ENCODE data around the gene POU2F1. TPM values are rescaled to one million over a fixed set of nuclear protein-coding genes. Genes with fewer than 3 reads are reported as not detected.

Gene POU2F1
- total and polyA plus RNA-seq, 12 donors = 1.3 to 13.9 (median 10.1) TPM

- Histone ChIP-seq H3K4me1 (peaks cover 0 to 12% (median 0%) of the 10 kb centered on the region in 9 donors), H3K36me3 (no peaks in the 10 kb centered on the region), H3K4me3 (no peak overlapping the region), H3K9me3 (peaks cover 0 to 6% (median 0%) of the 10 kb centered on the region in 11 donors), H3K27ac (no peak overlapping the region), H3K27me3 (no peaks in the 10 kb centered on the region)
- whole genome bisulfite sequencing, 2 donors = 25 to 29% methylated on average over 1 of the region's 1 CpG
- DNase-seq (no peak), ATAC-seq (no peak)
- TF ChIP-seq CTCF (IDR thresholded peaks at IDR 0.05) = no peak
- intact Hi-C loops (cut with DNase I) = no loop called here
Measured at GRCh38 chr1:167345386-167345733, 124.7 kb downstream of the POU2F1 start.

GRCh38 chr1:167357305-167357704 lies 136.6 kb downstream of the POU2F1 start:
- no peaks in the 10 kb centered on the region for H3K36me3 ChIP-seq
- no peaks in the 10 kb centered on the region for H3K27me3 ChIP-seq
- ATAC-seq (no peak), DNase-seq (no peak)
- H3K4me3 ChIP-seq = no peak overlapping the region
- no peak overlapping the region for H3K27ac ChIP-seq
- intact Hi-C loops (cut with DNase I) = no loop called here
- 92 to 96% methylated on average over 5 to 6 of the region's 6 CpGs for WGBS, 2 donors
- peaks cover 0 to 16% (median 0%) of the 10 kb centered on the region in 11 donors for H3K9me3 ChIP-seq
- no peak for TF ChIP-seq CTCF (IDR thresholded peaks at IDR 0.05)
- no peaks in the 10 kb centered on the region for H3K4me1 ChIP-seq

- H3K27me3 ChIP-seq = no peaks in the 10 kb centered on the region
- ATAC-seq (no peak), DNase-seq (no peak)
- H3K4me1 ChIP-seq = no peaks in the 10 kb centered on the region
- WGBS, 2 donors = 95 to 97% methylated on average over 4 of the region's 4 CpGs
- no peak overlapping the region for H3K4me3 ChIP-seq
- no peaks in the 10 kb centered on the region for H3K36me3 ChIP-seq
- intact Hi-C loops (cut with DNase I) = no loop called here
- H3K27ac ChIP-seq = no peak overlapping the region
- TF ChIP-seq CTCF (IDR thresholded peaks at IDR 0.05) = no peak
- peaks cover 0 to 13% (median 0%) of the 10 kb centered on the region in 11 donors for H3K9me3 ChIP-seq
Measured at GRCh38 chr1:167359295-167359694, 138.6 kb downstream of the POU2F1 start.

- H3K27ac ChIP-seq = no peak overlapping the region
- 94 to 96% methylated on average over 4 of the region's 4 CpGs for WGBS, 2 donors
- peaks cover 0 to under 1% (median 0%) of the 10 kb centered on the region in 9 donors for H3K36me3 ChIP-seq
- DNase-seq = no peak
- TF ChIP-seq CTCF (IDR thresholded peaks at IDR 0.05) = no peak
- peaks cover 0 to 5% (median 0%) of the 10 kb centered on the region in 11 donors for H3K9me3 ChIP-seq
- H3K27me3 ChIP-seq = no peaks in the 10 kb centered on the region
- no peak overlapping the region for H3K4me3 ChIP-seq
- ATAC-seq = no peak
- H3K4me1 ChIP-seq = no peaks in the 10 kb centered on the region
- intact Hi-C loops (cut with DNase I) = no loop called here
Measured at GRCh38 chr1:167360120-167360519, 139.4 kb downstream of the POU2F1 start.
